ENCODE data around the gene TRIM47.
A peak's percentile ranks its signal among the peaks of the same experiment; 100 is the strongest.
"Not testable (repeated sequence)": the region's sequence is repeated elsewhere in the genome, so short reads cannot be mapped to it uniquely, and the experiment has no call there.

The TRIM47 gene

DNA sequence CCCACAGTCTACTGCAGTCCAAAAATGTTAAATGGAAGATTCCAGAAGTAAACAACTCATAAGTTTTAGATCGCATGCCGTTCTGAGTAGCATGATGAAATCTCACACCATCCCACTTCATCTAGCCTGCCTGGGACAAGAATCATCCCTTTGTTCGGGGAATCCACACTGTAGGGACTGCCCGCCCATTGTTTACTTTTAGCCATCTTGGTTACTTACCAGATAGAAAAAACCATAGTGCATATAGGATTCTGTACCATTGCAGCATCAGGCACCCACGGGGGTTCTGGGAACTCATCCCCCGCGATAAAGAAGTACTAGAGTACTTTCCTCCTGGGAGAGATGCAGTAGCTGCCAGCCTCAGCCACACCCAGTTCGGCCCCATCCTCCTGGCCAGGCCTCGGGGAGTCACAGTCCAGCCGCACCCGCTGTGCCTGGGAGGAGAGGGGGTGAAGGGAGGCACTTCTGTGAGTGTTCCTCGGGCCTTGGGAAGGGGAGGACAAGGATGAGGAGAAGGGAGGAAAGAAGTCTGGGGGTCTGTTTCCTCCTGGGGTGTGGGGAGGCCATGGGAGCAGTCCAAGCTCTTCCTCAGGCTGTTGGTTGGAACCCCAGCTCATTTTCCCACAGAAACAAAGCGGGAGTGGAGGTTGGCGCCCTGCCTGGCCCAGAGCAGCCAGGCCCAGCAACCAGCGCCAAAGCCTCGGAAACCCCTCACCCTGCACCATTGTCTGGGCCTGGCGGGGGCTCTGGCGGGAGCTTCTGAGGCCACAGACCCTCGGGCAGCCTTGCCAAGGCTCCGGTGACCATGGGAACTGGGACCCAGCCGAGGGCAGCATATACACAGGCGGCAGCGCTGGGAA is 8.9 kb downstream of the TRIM47 start:
- no peak for DNase-seq (ENCODE audit: low read depth)

DNA sequence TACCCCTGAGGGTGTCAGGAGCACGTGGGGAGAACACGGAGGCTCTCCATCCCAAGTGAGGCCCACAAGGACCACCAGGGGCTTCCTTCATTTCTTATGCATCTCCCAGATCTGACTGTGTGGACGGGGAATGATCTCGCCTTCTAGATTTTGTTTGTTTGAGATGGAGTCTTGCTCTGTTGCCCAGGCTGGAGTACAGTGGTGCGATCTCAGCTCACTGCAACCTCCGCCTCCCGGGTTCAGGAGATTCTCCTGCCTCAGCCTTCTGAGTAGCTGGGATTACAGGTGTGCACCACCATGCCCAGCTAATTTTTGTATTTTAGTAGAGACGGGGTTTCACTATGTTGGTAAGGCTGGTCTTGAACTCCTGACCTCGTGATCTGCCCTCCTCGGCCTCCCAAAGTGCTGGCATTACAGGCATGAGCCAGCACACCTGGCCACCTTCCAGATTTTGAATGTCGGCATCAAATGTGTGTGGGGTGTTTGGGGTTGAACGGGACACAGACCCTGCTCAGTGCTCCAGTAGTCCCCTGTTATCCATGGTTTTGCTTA is 9.6 kb downstream of the TRIM47 start:
- not testable (repeated sequence) for DNase-seq (ENCODE audit: low read depth)

DNA sequence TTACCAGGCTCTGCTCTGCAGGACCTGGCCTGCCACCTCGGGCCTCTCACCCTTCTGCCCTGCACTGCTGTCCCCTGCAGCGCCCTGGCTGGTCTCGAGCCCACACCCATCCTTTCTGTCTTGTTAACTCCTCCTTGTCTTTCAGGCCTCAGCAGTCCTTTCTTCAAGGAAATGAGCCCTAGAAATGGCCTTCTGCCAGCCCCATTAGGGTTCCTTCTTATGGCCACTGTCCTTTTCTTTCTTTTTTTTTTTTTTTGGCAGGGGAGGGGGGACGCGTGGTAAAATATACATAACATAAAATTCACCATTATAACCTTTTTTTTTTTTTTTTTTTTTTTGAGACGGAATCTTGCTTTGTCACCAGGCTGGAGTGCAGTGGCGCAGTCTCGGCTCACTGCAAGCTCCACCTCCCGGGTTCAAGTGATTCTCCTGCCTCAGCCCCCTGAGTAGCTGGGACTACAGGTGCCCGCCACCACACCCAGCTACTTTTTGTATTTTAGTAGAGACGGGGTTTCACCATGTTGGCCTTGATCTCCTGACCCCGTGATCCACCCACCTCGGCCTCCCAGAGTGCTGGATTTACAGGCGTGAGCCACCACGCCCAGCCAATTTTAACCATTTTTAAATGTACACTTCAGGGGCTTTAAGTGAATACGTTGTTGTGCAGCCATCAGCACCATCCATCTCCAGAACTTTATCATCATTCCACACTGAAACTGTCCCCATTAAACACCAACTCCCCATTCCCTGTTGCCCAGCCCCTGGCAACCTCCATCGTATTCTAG is 12.8 kb downstream of the TRIM47 start:
- DNase-seq (ENCODE audit: low read depth): not testable (repeated sequence)

DNA sequence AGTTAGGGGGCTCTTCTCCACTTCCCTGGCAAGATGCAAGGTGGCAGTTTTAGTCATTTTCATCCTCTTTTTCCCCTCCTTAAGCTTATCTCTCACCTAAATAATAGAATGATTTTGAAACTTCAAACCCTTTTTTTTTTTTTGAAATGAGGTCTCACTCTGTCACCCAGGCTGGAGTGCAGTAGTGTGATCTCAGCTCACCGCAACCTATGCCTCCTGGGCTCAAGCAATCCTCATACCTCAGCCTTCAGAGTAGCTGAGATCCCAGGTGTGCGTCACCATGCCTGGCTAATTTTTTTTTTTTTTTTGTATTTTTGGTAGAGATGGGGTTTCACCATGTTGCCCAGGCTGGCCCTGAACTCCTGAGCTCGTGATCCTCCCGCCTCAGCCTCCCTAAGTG is 13.5 kb downstream of the TRIM47 start:
- not testable (repeated sequence) for DNase-seq (ENCODE audit: low read depth)

DNA sequence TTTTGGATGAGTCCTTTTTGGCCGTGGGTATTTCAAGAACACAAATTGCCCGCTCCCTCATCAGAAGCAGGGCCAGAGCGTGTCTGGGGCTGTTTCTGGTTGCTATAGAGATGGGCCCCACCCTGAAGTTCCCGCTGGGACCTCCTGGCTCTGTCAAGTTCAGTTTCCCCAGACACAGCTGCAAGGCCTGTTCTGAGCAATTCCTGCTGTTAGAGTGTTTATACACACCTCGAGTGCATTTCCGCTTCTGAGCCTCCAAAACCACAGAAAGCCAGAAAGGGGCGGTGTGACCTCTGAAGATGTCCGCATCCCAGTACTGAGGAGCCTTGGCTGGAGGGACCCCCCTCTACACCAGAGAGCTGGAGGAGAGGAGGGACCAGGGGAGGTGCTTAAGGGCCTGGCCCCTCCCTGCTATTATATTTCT is 13.9 kb downstream of the TRIM47 start:
- DNase-seq (ENCODE audit: low read depth): no peak

DNA sequence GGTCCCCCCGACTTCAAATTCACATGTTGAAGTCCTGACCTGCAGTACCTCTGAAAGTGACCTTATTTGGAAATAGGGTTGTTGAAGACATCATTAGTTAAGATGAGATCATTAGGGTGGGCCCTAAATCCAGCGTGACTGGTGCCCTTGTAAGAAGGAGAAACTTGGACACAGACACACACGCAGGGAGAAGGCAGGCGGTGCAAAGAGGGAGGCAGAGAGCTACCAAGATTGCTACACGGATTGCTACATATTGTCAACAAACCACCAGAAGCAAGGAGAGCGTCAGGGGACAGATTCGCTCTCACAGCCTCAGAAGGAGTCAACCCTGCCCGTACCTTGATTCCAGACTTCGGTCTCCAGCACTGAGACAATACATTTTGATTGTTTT is 16.5 kb downstream of the TRIM47 start:
- DNase-seq (ENCODE audit: low read depth): no peak

DNA sequence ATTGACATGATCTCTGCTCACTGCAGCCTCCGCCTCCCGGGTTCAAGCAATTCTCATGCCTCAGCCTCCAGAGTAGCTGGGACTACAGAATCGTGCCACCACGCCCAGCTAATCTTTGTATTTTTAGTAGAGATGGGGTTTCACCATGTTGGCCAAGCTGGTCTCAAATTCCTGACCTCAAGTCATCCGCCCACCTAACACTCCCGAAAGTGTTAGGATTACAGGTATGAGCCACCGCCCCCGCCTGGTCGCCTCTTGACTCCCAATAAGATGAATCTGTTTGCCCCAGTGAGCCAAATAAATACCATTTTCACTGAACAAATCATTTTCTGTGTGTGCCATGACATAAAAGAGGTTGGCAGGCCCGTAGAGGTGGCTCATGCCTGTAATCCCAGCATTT is 19.0 kb downstream of the TRIM47 start:
- DNase-seq (ENCODE audit: low read depth): not testable (repeated sequence)

DNA sequence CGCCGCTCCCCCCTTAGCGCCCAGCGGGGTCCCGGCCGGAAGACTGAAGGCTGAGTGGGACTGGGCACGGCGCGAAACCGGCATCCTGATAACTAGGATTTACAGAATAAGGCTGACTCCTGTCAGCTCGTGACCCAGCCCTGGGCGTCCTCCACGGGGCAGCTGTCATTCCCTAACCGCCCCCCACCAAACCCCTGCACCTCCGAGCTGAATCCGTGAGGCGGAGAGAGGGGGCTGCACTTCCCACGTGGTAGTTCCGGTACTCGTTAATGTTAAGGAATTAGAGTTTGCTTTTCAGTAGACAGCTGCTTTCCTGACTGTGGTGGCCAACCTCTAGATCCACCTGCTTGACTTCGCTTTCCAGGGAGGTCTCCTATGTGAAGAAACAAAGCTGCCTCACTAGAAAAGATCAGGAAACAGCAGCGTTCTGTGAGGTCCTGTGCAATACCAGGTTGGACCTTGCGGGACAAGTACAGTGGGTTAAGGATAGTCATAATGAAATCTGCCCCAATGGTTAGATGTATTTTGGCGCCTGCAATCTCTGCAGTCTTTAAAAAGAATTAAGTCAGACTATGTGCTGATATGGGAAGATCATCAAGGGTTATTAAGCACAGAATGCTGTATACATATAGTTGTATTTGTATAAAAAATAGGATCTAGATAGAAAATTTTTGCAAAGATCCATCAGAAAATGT is 22.2 kb downstream of the TRIM47 start:
- no peak for DNase-seq (ENCODE audit: low read depth)

DNA sequence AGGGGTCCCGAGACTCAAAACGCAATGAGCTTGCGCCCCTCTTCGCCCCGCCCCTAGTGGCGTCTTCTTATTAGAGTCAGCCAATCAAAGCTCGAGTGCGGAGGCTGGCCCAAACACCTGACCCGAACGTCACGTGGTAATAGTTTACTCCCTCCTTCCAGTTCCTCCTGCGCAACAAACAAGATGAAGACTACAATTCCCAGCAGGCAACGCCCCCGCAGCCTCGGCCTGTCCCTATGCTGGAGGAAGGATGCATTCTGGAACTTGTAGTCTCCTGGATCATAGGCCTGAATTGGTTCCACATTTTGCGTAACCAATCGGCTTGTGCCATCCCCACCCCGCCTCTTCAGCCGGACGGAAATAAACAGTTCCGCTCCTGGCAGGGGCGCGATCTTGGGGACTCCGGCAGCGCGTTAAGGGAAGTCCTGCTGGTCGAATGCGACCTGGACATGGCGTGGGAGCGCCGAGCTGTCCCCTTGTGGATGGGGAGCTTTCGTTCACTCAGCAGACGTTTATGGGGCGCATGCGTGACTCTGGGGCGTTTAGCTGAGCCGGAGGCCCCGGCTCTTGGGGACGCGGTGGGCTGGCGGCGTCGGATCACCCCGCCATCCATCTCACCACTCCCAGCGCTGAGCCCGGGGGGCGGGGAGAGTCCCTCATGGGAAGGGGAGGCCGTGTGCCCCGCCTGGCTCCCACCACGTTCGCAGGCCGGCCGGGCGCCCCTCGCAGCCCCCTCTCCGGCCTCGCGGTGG is 22.9 kb downstream of the TRIM47 start, which contains the start of gene WBP2:
Gene WBP2 (minus strand): TSS at position 26 of the 752 bp plus-strand sequence. CDS start 38 bp downstream, outside the sequence.
- peak; percentile 93 for DNase-seq (ENCODE audit: low read depth)

DNA sequence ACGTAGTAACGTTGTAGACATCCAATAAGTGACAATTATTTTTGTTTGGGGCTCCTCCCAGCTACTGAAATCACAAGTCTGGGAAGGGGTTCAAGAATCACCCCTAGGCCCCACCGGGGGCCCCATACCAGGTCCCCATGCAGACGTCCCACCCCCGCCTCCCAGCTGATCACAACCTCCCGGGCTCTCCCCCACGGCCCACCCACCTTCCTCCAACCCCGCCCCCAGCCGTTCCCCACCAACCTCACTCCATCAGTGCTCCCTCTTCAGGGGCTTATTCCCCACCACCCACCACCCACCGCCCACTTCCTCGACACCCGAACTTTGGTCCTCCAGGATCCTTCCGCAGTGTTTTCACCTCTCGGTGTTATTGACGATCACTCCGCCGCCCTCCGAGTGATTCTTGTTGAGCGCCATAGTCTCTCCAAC is 23.5 kb downstream of the TRIM47 start:
- DNase-seq (ENCODE audit: low read depth): no peak

DNA sequence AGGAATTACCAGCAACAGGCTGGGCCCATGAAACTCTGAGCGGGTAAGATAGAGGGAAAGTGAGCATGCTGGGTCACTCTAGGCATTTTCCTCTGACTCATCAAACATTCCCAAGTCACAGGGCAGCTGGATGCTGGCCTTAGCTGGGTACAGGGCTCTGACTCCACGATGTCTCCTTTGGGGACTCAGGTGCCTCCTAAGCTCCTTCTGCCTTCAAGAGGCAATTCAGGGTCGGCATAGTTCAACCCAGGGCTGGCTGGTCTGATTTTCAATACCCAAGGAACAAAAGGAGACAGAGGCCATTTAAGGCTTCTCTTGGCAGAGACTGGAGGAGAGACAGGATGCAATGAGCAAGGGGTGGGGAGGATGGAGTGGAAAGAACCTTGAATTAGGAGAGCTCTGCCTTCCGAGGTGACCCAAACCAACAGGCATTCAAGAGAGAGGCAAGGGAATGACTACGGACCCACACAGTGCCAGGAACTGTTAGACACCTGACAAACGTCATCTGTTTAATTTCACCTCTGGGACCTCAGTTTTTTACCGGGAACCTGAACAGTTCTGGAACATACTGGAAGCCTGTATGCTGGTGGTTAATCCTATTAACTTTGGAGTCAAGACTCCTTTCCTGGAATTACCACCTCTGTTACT is 24.2 kb downstream of the TRIM47 start:
- no peak for DNase-seq (ENCODE audit: low read depth)

DNA sequence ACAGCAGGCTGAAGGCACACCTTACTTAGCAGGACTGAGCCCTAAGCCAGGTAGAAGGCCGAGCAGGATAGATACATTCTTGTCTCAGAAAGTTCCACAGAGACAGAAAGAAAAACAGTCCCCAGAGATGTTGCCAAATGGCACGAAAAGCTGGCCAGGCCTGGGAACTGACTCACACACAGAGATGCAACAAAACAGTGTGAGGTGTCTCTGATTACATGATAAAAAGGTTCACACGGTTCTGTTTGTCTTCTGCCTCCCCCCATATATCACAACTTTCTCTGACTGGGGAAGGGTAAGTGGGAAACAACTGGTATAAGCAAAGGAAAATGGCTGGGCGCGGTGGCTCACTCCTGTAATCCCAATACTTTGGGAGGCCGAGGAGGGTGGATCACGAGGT is 24.9 kb downstream of the TRIM47 start:
- DNase-seq (ENCODE audit: low read depth): no peak

DNA sequence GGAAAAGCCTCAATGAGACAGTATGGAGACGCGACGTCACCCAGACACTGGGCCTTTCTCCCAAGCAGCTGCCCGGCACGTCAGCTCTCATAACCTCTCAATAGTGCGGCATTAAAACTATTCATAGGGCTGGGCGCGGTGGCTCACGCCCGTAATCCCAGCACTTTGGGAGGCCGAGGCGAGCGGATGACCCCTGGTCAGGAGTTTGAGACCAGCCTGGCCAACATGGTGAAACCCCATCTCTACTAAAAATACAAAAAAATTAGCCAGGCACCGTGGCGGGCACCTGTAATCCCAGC is 26.7 kb downstream of the TRIM47 start:
- DNase-seq (ENCODE audit: low read depth): not testable (repeated sequence)

DNA sequence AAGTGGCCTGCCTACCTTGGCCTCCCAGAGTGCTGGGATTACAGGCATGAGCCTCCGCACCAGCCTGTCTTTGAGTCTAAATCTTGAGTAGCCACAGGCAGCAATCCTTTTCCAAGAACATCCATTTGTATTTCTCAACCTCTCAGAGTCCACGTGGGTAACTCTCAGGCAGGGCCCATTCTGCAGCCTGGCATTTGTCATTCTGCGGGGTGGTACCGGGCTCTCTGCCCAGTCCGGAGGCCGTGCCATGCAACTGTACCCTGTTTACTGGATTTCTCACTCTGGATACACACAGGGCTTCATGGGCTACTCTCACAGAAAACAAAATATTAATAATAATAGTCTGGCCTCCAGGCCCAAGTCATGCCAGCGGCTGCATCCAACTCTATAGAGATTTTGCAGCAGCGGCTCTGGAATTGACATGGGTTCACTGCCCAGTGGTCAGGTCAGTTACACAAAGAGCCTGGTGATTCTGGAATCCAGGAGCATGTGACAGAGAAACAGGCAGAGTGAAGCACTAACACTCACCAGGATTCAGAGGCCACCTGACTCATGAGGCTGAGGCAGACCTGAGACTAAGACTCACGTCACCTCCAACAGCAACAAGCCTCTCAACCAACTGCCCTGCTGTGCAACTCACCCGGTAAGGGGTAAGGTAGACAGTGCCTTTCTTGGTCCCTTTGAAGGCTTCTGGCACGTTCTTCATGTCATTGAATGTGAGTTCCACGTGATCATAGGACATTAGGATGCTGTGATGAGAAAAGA is 27.3 kb downstream of the TRIM47 start:
- DNase-seq (ENCODE audit: low read depth): no peak

DNA sequence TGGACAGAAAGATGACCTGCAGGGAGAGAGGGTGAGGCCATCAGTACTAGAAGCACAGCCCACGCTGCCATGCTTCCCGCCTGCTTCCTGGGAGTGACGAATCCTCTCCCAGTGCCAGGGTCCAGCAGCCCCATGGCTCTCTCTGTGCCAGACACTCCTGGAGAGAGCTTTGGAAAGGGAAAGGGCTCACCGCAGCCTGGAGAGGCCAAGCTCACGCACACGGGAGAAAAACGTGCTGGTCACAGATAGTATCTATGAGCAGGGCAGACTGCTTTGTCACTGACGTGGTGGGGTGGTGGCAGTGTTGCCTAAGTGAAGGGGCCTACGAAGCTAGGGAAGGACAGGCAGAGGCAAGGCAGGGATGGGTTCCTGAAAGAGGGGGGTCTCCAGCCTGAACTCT is 28.7 kb downstream of the TRIM47 start:
- DNase-seq (ENCODE audit: low read depth): no peak

DNA sequence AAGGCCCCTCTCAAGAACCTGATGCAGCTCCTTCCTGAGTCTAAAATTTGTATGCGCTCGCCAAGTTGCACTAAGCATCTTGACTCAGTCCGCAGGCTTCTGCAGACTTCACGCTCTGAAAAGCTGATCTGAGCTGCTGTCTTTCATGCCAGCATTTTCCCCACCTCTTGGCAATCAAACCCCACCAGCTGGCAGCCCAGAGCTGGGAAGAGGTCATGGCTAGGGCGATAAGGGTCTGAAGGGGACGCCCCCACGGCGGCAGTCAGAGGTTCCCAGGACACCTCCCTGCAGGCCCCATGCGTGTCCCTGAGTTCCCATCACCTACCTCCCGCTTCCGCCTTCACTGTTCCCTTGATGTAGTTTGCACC is 29.1 kb downstream of the TRIM47 start:
- DNase-seq (ENCODE audit: low read depth): no peak

DNA sequence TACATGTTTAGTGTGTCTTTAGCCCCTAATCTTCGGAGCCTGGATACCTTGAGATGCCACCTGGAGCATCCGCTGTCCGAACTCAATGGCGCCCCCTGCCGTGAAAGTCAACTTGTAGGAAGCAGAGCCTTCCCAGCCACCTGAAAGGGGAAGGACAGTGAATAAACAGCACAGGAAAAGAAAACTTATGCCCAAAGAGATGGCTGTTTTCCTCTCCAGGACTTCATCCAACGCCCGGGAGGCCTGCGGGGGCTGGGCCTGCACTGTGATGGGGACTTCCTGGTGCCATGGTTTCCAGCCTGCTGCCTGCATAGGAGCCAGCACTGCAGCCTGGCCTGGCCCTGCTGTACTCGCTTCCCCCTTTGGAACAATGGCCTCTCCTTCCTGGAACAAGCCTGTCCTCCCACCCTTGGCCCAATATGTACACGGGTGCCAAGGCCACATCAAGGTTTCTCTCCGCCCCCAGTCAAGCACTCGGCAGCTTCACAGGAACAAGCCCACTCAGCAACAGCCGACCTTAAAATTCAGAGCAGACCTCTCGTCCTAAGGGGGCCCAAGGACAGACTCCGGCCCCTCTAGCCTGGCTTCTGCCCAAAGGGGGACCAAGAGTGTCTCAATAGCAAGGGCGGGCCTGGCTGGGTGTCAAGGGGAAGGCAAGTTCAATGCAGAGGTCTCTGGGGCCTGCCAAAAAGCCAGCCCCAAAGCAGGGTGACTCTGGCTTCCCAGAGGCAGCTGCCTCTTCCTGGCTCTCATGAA is 29.7 kb downstream of the TRIM47 start:
- no peak for DNase-seq (ENCODE audit: low read depth)

DNA sequence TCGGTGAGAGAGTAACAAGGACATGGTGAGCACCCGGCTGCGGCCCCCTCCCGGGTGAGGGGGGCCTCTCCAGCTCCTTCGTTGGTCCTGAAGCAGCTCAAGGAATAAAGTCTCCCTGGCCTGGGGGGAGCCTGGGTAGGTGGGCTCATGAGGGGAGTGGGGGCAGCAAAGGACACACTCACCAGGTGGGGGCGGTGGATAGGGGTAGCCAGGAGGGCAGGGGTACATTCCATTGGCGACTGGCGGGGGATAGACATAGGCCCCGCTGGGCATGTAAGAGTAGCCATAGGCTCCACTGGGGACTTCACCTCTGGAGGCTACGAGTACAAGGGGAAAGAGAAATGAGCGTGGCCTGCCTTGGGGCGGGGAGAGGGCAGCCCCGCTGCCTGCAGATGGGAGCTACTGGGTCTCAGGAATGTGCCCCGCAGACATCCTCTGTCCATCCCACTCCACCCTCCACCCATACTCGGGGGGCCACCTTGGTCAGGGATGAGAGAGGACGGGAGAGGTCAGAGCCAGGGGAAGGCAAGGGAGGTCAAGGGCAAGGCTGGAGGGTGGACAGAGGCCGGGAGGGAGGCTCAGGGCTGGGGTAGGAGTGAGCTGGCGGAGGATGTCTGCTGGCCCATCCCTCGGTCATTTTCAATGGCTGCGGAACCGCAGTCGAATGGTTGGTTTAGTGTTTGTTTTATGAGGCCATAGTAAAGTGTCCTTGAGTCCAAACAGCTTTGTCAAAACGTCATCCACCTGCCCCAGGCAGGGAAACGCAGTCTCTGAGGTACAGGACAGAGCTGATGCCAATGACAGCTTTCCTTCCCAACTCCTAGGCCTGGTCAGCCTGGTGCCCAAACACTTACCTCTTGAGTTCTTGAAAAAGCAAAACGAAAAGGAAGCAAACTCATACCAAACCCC is 30.5 kb downstream of the TRIM47 start:
- DNase-seq (ENCODE audit: low read depth): no peak

Data from HS-27A (cell line).